IMR-90 (cell line): ENCODE measurements around the gene WRAP53. TPM values are rescaled to one million over a fixed set of nuclear protein-coding genes. Genes with fewer than 3 reads are reported as not detected.

Source experiments
- ATAC-seq: fragments of 200-7000 bp; cut with Tn5 transposase; 2 replicates; pipeline ENCODE4 v1.9.1; 2020; ENCODE audit warnings: low read depth, mild to moderate bottlenecking, moderate library complexity
- BruUV-seq: library from RNA; stranded (reverse); fragments of 400-500 nt; replicated peaks from 2 replicates; lab custom pipeline; 2021; lab: Mats Ljungman, UMichigan
- CTCF ChIA-PET: fragments of 300-600 bp; formaldehyde crosslinking; extraction: SDS; loops from one replicate; lab custom pipeline; 2021; ENCODE audit warnings: antibody characterized with exemption; lab: Yijun Ruan, JAX
- POLR2A ChIA-PET: fragments of 300-600 bp; sonication (Branson Sonifier 250); formaldehyde crosslinking; loops from one replicate; lab custom pipeline; 2022; ENCODE audit warnings: antibody characterized with exemption; ENCODE audit not compliant: unreplicated experiment; lab: Charles Lee
- DNase-seq: peaks from one replicate; pipeline ENCODE4 v3.0.0; 2013
- H2AFZ ChIP-seq: replicated peaks from 2 replicates; pipeline ENCODE3; 2013; ENCODE audit warnings: low read length, mild to moderate bottlenecking; ENCODE audit not compliant: poor library complexity
- H2AK5ac ChIP-seq: 2 replicates; pipeline ENCODE4 v1.6.1; 2013; ENCODE audit warnings: low read depth, low read length, inconsistent platforms
- H2AK9ac ChIP-seq: replicated peaks from 2 replicates; pipeline ENCODE3; 2013; ENCODE audit warnings: mild to moderate bottlenecking, low read depth, low read length, moderate library complexity; ENCODE audit not compliant: poor library complexity
- H2BK120ac ChIP-seq: 2 replicates; pipeline ENCODE4 v1.6.1; 2013; ENCODE audit warnings: low read depth, low read length, inconsistent platforms
- H2BK15ac ChIP-seq: 3 replicates; pipeline ENCODE4 v1.6.1; 2013; ENCODE audit warnings: low read depth, low read length, inconsistent platforms
- H2BK20ac ChIP-seq: 2 replicates; pipeline ENCODE4 v1.6.1; 2013; ENCODE audit warnings: low read depth, mild to moderate bottlenecking, inconsistent platforms, low read length, moderate library complexity
- H2BK5ac ChIP-seq: 2 replicates; pipeline ENCODE4 v1.6.1; 2013; ENCODE audit warnings: mild to moderate bottlenecking, low read depth, low read length, inconsistent platforms; ENCODE audit not compliant: poor library complexity, severe bottlenecking
- H3K14ac ChIP-seq: replicated peaks from 2 replicates; pipeline ENCODE4 v1.6.1; 2013; ENCODE audit warnings: low read depth, low read length, inconsistent platforms
- H3K18ac ChIP-seq: 2 replicates; pipeline ENCODE4 v1.6.1; 2013; ENCODE audit warnings: low read depth, low read length, control low read depth
- H3K23ac ChIP-seq: 2 replicates; pipeline ENCODE4 v1.6.1; 2013; ENCODE audit warnings: low read depth, low read length, inconsistent platforms
- H3K27ac ChIP-seq: 2 replicates; pipeline ENCODE4 v1.5.1; 2013; ENCODE audit warnings: mild to moderate bottlenecking, control low read depth, low read length; ENCODE audit not compliant: insufficient read depth
- H3K27me3 ChIP-seq: 2 replicates; pipeline ENCODE4 v1.6.1; 2013; ENCODE audit warnings: low read length; ENCODE audit not compliant: control insufficient read depth, insufficient read depth
- H3K36me3 ChIP-seq: 2 replicates; pipeline ENCODE4 v1.6.1; 2013; ENCODE audit warnings: low read length, mixed read lengths; ENCODE audit not compliant: control insufficient read depth, insufficient read depth
- H3K4ac ChIP-seq: 2 replicates; pipeline ENCODE4 v1.6.1; 2013; ENCODE audit warnings: low read depth, low read length, inconsistent platforms
- H3K4me1 ChIP-seq: 2 replicates; pipeline ENCODE4 v1.6.1; 2013; ENCODE audit warnings: low read length, mixed read lengths; ENCODE audit not compliant: control insufficient read depth, insufficient read depth
- H3K4me2 ChIP-seq: 2 replicates; pipeline ENCODE4 v1.6.1; 2013; ENCODE audit warnings: low read depth, mild to moderate bottlenecking, control low read depth, low read length, moderate library complexity
- H3K4me3 ChIP-seq: 2 replicates; pipeline ENCODE4 v1.5.1; 2013; ENCODE audit warnings: low read depth, mild to moderate bottlenecking, control low read depth, low read length, moderate library complexity; ENCODE audit not compliant: insufficient read depth
- H3K56ac ChIP-seq: 2 replicates; pipeline ENCODE4 v1.6.1; 2013; ENCODE audit warnings: low read length, inconsistent platforms; ENCODE audit not compliant: insufficient read depth; ENCODE audit errors: extremely low read depth
- H3K79me1 ChIP-seq, 2 experiments: 2 replicates each; pipeline ENCODE4 v1.6.1; 2013; ENCODE audit warnings: low read length in 2 of 2, inconsistent platforms in 1 of 2, low read depth in 1 of 2
- H3K9ac ChIP-seq: 2 replicates; pipeline ENCODE4 v1.6.1; 2013; ENCODE audit warnings: low read depth, low read length, control low read depth
- H3K9me1 ChIP-seq: 2 replicates; pipeline ENCODE4 v1.6.1; 2013; ENCODE audit warnings: low read length, inconsistent platforms; ENCODE audit not compliant: insufficient read depth
- H3K9me3 ChIP-seq: 2 replicates; pipeline ENCODE4 v1.6.1; 2013; ENCODE audit warnings: low read length; ENCODE audit not compliant: control insufficient read depth, insufficient read depth
- H4K20me1 ChIP-seq: 2 replicates; pipeline ENCODE4 v1.6.1; 2013; ENCODE audit warnings: low read length, inconsistent platforms; ENCODE audit not compliant: insufficient read depth
- H4K5ac ChIP-seq: 2 replicates; pipeline ENCODE4 v1.6.1; 2013; ENCODE audit warnings: mild to moderate bottlenecking, low read depth, low read length, control low read depth
- H4K8ac ChIP-seq, 2 experiments: 2 replicates each; pipeline ENCODE4 v1.6.1; 2013; ENCODE audit warnings: low read depth in 2 of 2, low read length in 2 of 2, control low read depth in 1 of 2, inconsistent platforms in 1 of 2
- H4K91ac ChIP-seq: 2 replicates; pipeline ENCODE4 v1.6.1; 2013; ENCODE audit warnings: low read depth, low read length, inconsistent platforms; ENCODE audit not compliant: insufficient read depth
- CEBPB ChIP-seq: IDR thresholded peaks from 2 replicates; pipeline ENCODE4 v1.6.1; 2012; ENCODE audit warnings: low read depth, low read length, improper control_type of control experiment
- ELK1 ChIP-seq: fragments of 150-350 bp; IDR thresholded peaks from 2 replicates; pipeline ENCODE4 v1.6.1; 2016; ENCODE audit warnings: low read depth, mild to moderate bottlenecking, low read length, moderate library complexity, borderline replicate concordance
- FOS ChIP-seq: fragments of 150-350 bp; IDR thresholded peaks from 2 replicates; pipeline ENCODE4 v1.6.1; 2016; ENCODE audit warnings: low read depth, low read length
- NFE2L2 ChIP-seq: fragments of 150-350 bp; IDR thresholded peaks from 2 replicates; pipeline ENCODE4 v1.6.1; 2016; ENCODE audit warnings: low read depth, mild to moderate bottlenecking, low read length
- RAD21 ChIP-seq: IDR thresholded peaks from 2 replicates; pipeline ENCODE4 v1.6.1; 2012; ENCODE audit warnings: low read length, improper control_type of control experiment
- RFX5 ChIP-seq: IDR thresholded peaks from 2 replicates; pipeline ENCODE4 v1.8.0; 2012; ENCODE audit warnings: low read depth, mild to moderate bottlenecking, low read length, moderate library complexity
- WGBS, 2 experiments: methylation state at CpG; one replicate each; pipeline versions ENCODE4 v1.1.5 to v1.1.7; 2013; ENCODE audit warnings: missing lambda C conversion rate in 2 of 2; ENCODE audit not compliant: insufficient read length in 1 of 2; ENCODE audit errors: extremely low coverage in 2 of 2; 5-methylcytosine and 5-hydroxymethylcytosine counted together
- dilution Hi-C: fragments of 300-500 bp; cut with HindIII; formaldehyde crosslinking; loops from one replicate; pipeline ENCODE4 v1.14.3; 2018; ENCODE audit warnings: low sequenced_read_pairs; ENCODE audit not compliant: unreplicated experiment
- in situ Hi-C: fragments of 300-500 bp; cut with MboI; formaldehyde crosslinking; loops from 3 replicates; pipeline ENCODE4 v1.14.3; 2019; ENCODE audit warnings: low sequenced_read_pairs, inconsistent platforms, mixed read lengths
- intact Hi-C: fragments of 100-400 bp; cut with micrococcal nuclease; formaldehyde crosslinking; loops from 2 replicates; pipeline ENCODE4 v1.10.0; 2022
- polyA plus RNA-seq, 3 experiments: library from polyadenylated mRNA; depleted of rRNA; stranded (reverse); fragments of >200 nt; gene quantifications; 2 replicates each; pipeline ENCODE4 v1.2.3, GENCODE V29; 2012; ENCODE audit warnings: low replicate concordance in 1 of 3
- total RNA-seq: library from RNA; depleted of rRNA; stranded (reverse); fragments of >200 nt; gene quantifications from 2 replicates; pipeline ENCODE4 v1.2.3, GENCODE V29; 2012

Gene WRAP53
- total and polyA plus RNA-seq, 2 of the 4 experiments (the other 2 are of a cell fraction), result 6.6 to 9.5 TPM

- no peaks in the 10 kb centered on the region; the same call in none of the 2 replicates for H4K20me1 ChIP-seq
- H3K56ac ChIP-seq, result no peak overlapping the region
- intact Hi-C loops (no loop called here), in situ Hi-C loops (no loop called here), dilution Hi-C loops (no loop called here)
- no peaks in the 10 kb centered on the region for H3K79me1 ChIP-seq
- 20% methylated on average over 8 of the region's 10 CpGs; no CpG with 5 or more reads in 1 of the 2 experiments for WGBS, 2 experiments
- no peaks in the 10 kb centered on the region for H3K36me3 ChIP-seq
- no TSS peak for BruUV-seq
- no peak overlapping the region for H4K8ac ChIP-seq
- H3K27ac ChIP-seq, result no peak overlapping the region
- no peak overlapping the region for H3K9ac ChIP-seq
- no peak overlapping the region for H3K14ac ChIP-seq
- H2AFZ ChIP-seq, result no peak overlapping the region
- H2BK15ac ChIP-seq, result no peak overlapping the region
- no peaks in the 10 kb centered on the region; the same call in 1 of the 2 replicates for H3K9me3 ChIP-seq
- H3K9me1 ChIP-seq, result no peaks in the 10 kb centered on the region
- H2AK9ac ChIP-seq, result no peak overlapping the region
- TF ChIP-seq FOS, result no peak
- TF ChIP-seq RFX5, result no peak
- no peak for TF ChIP-seq ELK1
- TF ChIP-seq NFE2L2, result no peak
- TF ChIP-seq RAD21, result no peak
- TF ChIP-seq CEBPB, result no peak
- no peak overlapping the region for H4K91ac ChIP-seq
- no peak overlapping the region for H2BK120ac ChIP-seq
- H2BK5ac ChIP-seq, result no peak overlapping the region
- peaks cover 34% of the 10 kb centered on the region for H3K27me3 ChIP-seq
- H3K4me3 ChIP-seq, result no peak overlapping the region
- DNase-seq (no peak), ATAC-seq (no peak)
- POLR2A ChIA-PET, result no interaction called here
- no peak overlapping the region for H4K5ac ChIP-seq
- no peak overlapping the region for H3K4me2 ChIP-seq
- H3K18ac ChIP-seq, result no peak overlapping the region
- no peaks in the 10 kb centered on the region; the same call in 1 of the 2 replicates for H3K4me1 ChIP-seq
- H2AK5ac ChIP-seq, result no peak overlapping the region
- CTCF ChIA-PET, result no interaction called here
- H3K4ac ChIP-seq, result no peak overlapping the region
- H2BK20ac ChIP-seq, result no peak overlapping the region
- H3K23ac ChIP-seq, result no peak overlapping the region
Observed at GRCh38 chr17:7656958-7657609, 31.2 kb upstream of the WRAP53 start.
